WI38 (cell line): ENCODE data around the gene SYNGR3.

ENCODE experiments used
- H3K4me3 ChIP-seq: 2 replicates; pipeline ENCODE4 v1.5.1; 2011; ENCODE audit warnings: low read depth, mild to moderate bottlenecking, control low read depth, low read length
- TF ChIP-seq, protein P1 (sequence below): IDR thresholded peaks from 2 replicates; pipeline ENCODE4 v1.5.1; 2012; ENCODE audit warnings: low read depth, mild to moderate bottlenecking, control low read depth, low read length

Gene SYNGR3

DNA sequence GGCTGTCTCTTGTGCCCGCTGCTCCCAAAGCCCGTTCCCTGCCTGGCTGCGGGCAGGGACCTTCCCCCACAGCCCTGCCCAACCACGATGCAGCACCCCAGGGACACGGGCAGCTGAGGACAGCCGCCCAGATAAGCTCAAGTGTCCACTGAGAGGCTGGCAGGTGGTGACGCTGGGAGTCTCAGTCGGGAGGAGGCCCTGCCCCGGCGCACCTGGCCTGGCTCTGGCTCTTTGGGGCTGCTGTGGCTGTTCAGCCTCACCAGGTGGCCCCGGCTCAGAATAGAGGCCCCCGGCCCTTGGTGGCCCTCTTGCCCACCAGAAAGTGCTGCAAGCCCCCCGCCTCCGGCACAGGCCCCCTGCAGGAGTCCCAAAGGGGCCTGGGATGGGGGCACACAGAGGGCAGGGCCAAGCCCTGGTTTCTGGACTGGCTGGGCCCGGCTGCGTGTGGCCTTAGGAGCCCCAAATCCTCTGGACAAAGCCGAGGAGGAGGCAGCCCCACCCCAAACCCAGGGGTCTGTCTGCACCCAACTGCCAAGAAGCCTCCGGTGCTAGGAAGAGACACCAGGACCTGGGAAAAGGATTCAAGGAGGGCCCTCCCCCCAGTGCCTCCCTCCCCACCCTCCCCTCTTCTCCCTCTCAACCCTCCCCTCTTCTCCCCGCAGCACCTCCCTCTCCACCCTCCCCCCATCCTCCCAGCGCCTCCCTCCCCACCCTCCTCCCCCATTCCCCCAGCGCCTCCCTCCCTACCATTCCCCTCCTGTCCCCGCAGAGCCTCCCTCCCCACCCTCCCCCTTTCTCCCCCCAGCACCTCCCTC, 52.6 kb downstream of the SYNGR3 start:
- TF ChIP-seq, protein P1, sequence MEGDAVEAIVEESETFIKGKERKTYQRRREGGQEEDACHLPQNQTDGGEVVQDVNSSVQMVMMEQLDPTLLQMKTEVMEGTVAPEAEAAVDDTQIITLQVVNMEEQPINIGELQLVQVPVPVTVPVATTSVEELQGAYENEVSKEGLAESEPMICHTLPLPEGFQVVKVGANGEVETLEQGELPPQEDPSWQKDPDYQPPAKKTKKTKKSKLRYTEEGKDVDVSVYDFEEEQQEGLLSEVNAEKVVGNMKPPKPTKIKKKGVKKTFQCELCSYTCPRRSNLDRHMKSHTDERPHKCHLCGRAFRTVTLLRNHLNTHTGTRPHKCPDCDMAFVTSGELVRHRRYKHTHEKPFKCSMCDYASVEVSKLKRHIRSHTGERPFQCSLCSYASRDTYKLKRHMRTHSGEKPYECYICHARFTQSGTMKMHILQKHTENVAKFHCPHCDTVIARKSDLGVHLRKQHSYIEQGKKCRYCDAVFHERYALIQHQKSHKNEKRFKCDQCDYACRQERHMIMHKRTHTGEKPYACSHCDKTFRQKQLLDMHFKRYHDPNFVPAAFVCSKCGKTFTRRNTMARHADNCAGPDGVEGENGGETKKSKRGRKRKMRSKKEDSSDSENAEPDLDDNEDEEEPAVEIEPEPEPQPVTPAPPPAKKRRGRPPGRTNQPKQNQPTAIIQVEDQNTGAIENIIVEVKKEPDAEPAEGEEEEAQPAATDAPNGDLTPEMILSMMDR = no peak
- H3K4me3 ChIP-seq = no peak overlapping the region

DNA sequence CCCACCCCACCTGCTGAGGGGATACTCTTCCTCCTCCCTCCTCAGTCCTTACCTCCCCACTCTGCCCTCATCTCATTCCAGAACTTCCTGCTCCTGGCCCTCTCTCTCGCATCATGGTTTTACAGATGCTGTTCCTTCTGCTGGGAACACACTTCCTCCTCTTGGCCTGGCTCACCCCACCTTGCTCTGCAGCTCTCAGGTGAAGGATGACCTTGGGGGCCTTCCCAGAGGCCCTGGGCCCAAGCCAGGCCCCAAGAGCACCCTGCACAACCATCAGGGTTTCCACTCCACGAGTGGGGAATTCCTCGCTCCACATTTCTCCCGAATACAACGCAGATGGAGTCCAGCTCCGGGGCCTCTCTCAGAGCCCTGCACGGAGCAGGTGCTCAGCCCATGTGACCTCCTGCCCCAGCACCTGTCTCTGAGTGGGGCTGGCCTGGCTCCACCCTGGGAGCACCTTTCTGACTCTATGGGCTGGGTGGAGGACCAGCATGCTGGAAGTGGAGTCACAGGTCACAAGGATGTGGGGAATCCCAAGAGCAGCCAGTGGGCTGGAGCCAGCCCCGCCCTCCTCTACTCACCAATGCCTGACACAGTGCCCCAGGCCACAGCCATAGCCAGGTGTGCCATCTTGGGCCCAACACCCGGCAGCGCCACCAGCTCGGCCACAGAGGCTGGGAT, 53.4 kb downstream of the SYNGR3 start:
- TF ChIP-seq, protein P1 = no peak
- no peak overlapping the region for H3K4me3 ChIP-seq
